ENCODE results near the gene TLCD3B.
"Not testable (repeated sequence)": the region's sequence is repeated elsewhere in the genome, so short reads cannot be mapped to it uniquely, and the experiment has no call there.

The TLCD3B gene

GRCh38 chr16:30016555-30017276 lies 14.4 kb downstream of the TLCD3B start:
- no peak overlapping the region for H3K27ac ChIP-seq
- no peak overlapping the region for H3K4me3 ChIP-seq
- DNase-seq (ENCODE audit: low spot score) = no peak
- TF ChIP-seq CTCF (IDR thresholded peaks at IDR 0.05) = no peak

- H3K27ac ChIP-seq; DNase-seq (ENCODE audit: low spot score): not testable (repeated sequence)
Observed at GRCh38 chr16:30015450-30015849, 15.6 kb downstream of the TLCD3B start.

GRCh38 chr16:30012598-30012997 lies 18.5 kb downstream of the TLCD3B start:
- not testable (repeated sequence) for H3K4me3 ChIP-seq; H3K27ac ChIP-seq; DNase-seq (ENCODE audit: low spot score)

More at GRCh38 chr16:30015450-30015849, 15.6 kb downstream of the TLCD3B start:
- H3K4me3 ChIP-seq = not testable (repeated sequence)

- Histone ChIP-seq H3K4me3 (peak overlapping the region; percentile 70), H3K27ac (no peak overlapping the region)
- no peak for DNase-seq (ENCODE audit: low spot score)
- TF ChIP-seq CTCF (IDR thresholded peaks at IDR 0.05) = no peak
Observed at GRCh38 chr16:30011714-30012504, 19.2 kb downstream of the TLCD3B start.

GRCh38 chr16:30010844-30011713 lies 20.0 kb downstream of the TLCD3B start, which contains the start of gene DOC2A:
DOC2A (minus strand) TSS chr16:30011027; CDS start chr16:30010222, 805 bp downstream.
- peak within 1 kb of the TSS; percentile 70 for H3K4me3 ChIP-seq
- DNase-seq (ENCODE audit: low spot score) = no peak
- TF ChIP-seq CTCF (IDR thresholded peaks at IDR 0.05) = no peak
- no peak within 1 kb of the TSS for H3K27ac ChIP-seq

GRCh38 chr16:30009990-30010843 lies 20.9 kb downstream of the TLCD3B start:
- no peak for TF ChIP-seq CTCF (IDR thresholded peaks at IDR 0.05)
- Histone ChIP-seq H3K27ac (no peak overlapping the region), H3K4me3 (peak overlapping the region; percentile 70)
- no peak for DNase-seq (ENCODE audit: low spot score)

- Histone ChIP-seq H3K27ac (no peak overlapping the region), H3K4me3 (no peak overlapping the region)
- DNase-seq (ENCODE audit: low spot score) = no peak
- no peak for TF ChIP-seq CTCF (IDR thresholded peaks at IDR 0.05)
Observed at GRCh38 chr16:30009085-30009862, 21.8 kb downstream of the TLCD3B start.
